Breast epithelium (tissue), 4 donors: ENCODE data around the gene UNC13C. TPM values are rescaled to one million over a fixed set of nuclear protein-coding genes. Genes with fewer than 3 reads are reported as not detected.

Experiments
- DNase-seq, 2 donors: peaks; one replicate each; pipeline ENCODE4 v3.0.0-alpha.2; 2019; ENCODE audit warnings: low spot score in 2 of 2
- H3K27ac ChIP-seq, 2 donors: fragments of 200-600 bp; sonication (generic) in 1 of 2; one replicate each; pipeline ENCODE4 v1.5.1; 2016 to 2019; ENCODE audit warnings: mild to moderate bottlenecking in 1 of 2
- H3K27me3 ChIP-seq, 2 donors: fragments of 200-600 bp; sonication (generic) in 1 of 2; one replicate each; pipeline versions ENCODE4 v1.5.1 to v1.6.0; 2017 to 2019; ENCODE audit warnings: control low read depth in 1 of 2, mild to moderate bottlenecking in 1 of 2
- H3K36me3 ChIP-seq: fragments of 200-600 bp; one replicate; pipeline ENCODE4 v1.5.1; 2019
- H3K4me1 ChIP-seq, 2 donors: fragments of 200-600 bp; sonication (generic); one replicate each; pipeline ENCODE4 v1.5.1; 2016 to 2019; ENCODE audit warnings: control low read depth in 1 of 2
- H3K4me3 ChIP-seq, 3 donors: fragments of 200-600 bp; sonication (generic); 1 replicate in 2 of 3; 2 replicates in 1 of 3; pipeline ENCODE4 v1.5.1; 2016 to 2019; ENCODE audit warnings: mild to moderate bottlenecking in 3 of 3, moderate library complexity in 2 of 3
- H3K9me3 ChIP-seq, 2 donors: fragments of 200-600 bp; sonication (generic) in 1 of 2; one replicate each; pipeline ENCODE4 v1.5.1; 2016 to 2019; ENCODE audit warnings: control low read depth in 1 of 2
- POLR2A ChIP-seq: fragments of 450-650 bp; IDR thresholded peaks from one replicate; pipeline ENCODE4 v1.6.1; 2016; ENCODE audit warnings: antibody characterized with exemption, mild to moderate bottlenecking, moderate library complexity
- POLR2AphosphoS5 ChIP-seq, 3 donors: sonication (generic); formaldehyde crosslinking; IDR thresholded peaks; one replicate each; pipeline ENCODE4 v1.6.1; 2017; ENCODE audit warnings: antibody characterized with exemption in 3 of 3
- intact Hi-C: fragments of 100-400 bp; cut with DNase I; formaldehyde crosslinking; loops from one replicate; pipeline ENCODE4 v1.15.1; 2023; ENCODE audit warnings: low total_unique reads
- total RNA-seq, 3 donors: library from RNA; depleted of rRNA; stranded (reverse); fragments of >200 nt; gene quantifications; one replicate each; pipeline ENCODE4 v1.1.0, GENCODE V29; 2016
- TF ChIP-seq, protein P1 (sequence below), 3 donors: fragments of 450-650 bp; IDR thresholded peaks; one replicate each; pipeline ENCODE4 v1.5.1; 2016 to 2017; ENCODE audit warnings: antibody characterized with exemption in 3 of 3, mild to moderate bottlenecking in 3 of 3, moderate library complexity in 3 of 3

Gene UNC13C
- total RNA-seq, 3 donors from 2014 or later, result 0.32 to 2.9 (median 0.88) TPM

DNA sequence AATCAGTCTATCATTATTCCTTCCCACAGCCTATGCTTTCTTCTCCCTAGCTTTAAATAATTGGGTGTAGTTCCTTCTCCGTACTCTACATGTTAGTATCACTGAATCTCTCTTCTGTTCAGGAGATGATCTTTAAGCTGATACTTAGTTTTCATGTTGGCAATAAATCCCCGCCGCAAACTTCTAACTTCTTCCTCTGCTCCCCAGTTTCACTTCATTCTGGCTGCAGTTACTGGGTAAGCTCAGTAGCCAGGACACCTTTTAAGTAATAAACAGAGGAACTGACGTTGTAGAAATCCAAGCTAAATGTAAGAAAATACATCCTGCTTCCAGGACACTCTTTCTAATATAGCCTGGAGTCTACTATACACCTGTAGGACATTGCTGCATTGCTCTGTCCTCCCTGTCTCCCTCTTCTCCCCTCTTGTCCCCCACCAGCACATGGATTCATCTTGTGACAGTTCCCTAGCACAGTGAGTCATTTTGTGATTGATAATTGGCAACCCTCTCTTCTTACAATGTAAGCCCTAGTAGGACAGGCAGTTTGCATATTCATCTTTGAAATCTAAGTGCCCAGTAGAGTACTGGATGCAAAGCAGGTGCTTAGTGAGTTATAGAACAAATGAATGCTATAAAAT is 598.2 kb downstream of the UNC13C start:
- no peak for DNase-seq
- TF ChIP-seq POLR2A (no peak), POLR2AphosphoS5 (IDR thresholded peaks at IDR 0.05) (no peak)
- TF ChIP-seq, protein P1, sequence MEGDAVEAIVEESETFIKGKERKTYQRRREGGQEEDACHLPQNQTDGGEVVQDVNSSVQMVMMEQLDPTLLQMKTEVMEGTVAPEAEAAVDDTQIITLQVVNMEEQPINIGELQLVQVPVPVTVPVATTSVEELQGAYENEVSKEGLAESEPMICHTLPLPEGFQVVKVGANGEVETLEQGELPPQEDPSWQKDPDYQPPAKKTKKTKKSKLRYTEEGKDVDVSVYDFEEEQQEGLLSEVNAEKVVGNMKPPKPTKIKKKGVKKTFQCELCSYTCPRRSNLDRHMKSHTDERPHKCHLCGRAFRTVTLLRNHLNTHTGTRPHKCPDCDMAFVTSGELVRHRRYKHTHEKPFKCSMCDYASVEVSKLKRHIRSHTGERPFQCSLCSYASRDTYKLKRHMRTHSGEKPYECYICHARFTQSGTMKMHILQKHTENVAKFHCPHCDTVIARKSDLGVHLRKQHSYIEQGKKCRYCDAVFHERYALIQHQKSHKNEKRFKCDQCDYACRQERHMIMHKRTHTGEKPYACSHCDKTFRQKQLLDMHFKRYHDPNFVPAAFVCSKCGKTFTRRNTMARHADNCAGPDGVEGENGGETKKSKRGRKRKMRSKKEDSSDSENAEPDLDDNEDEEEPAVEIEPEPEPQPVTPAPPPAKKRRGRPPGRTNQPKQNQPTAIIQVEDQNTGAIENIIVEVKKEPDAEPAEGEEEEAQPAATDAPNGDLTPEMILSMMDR (IDR thresholded peaks at IDR 0.05), result no peak
- no peaks in the 10 kb centered on the region for H3K27me3 ChIP-seq

DNA sequence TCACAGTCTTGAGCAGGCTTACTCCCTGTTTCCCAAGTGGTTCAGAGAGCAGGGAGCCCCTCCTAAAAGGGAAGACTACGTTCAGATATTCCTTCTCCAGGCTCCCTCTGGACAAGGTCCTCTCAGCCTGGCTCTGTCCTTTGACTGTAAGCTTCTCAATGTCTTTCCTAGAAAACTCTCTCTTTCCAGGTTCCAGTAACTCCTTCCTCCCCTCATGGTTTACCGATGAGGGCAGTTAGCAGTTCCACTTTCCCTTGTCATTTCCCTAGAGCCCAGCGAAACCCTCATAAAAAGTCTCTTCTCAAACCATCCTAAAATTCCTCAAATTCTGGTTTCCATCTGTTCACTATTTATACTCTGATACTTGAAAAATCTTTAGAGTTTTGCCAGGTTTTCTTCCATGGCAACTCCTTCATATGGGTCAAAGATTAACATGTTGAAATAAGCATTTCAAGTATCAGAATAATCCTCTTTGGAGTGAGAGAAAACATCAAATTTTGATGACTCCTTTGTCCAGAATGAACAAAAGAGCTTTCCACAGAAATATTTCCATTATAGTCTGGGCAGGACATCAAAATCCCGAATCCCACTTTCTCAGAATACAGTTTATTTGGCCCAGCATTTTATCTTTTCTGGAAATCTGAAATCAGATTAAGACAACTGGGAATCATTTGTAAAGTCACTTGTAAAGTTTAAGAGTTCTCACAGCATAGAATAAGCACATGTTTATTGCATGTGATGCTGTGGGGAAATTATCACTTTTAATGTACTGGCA is 599.4 kb downstream of the UNC13C start:
- intact Hi-C loops, result no loop called here
- Histone ChIP-seq H3K4me1 (no peaks in the 10 kb centered on the region), H3K27ac (no peak overlapping the region), H3K9me3 (no peaks in the 10 kb centered on the region), H3K4me3 (no peak overlapping the region), H3K36me3 (no peaks in the 10 kb centered on the region), H3K27me3 (no peaks in the 10 kb centered on the region)
- DNase-seq, result no peak
- TF ChIP-seq POLR2AphosphoS5 (IDR thresholded peaks at IDR 0.05) (no peak), POLR2A (no peak)
- TF ChIP-seq, protein P1 (IDR thresholded peaks at IDR 0.05), result no peak

More for the DNA sequence above, 598.2 kb downstream of the UNC13C start:
- Histone ChIP-seq H3K4me3 (no peak overlapping the region), H3K9me3 (no peaks in the 10 kb centered on the region), H3K36me3 (no peaks in the 10 kb centered on the region), H3K27ac (no peak overlapping the region), H3K4me1 (no peaks in the 10 kb centered on the region)
- intact Hi-C loops, result no loop called here

GRCh38 chr15:54579855-54580254 is 601.6 kb downstream of the UNC13C start:
- intact Hi-C loops, result no loop called here
- DNase-seq, result no peak
- Histone ChIP-seq H3K9me3 (no peaks in the 10 kb centered on the region), H3K36me3 (no peaks in the 10 kb centered on the region), H3K27ac (no peak overlapping the region), H3K4me1 (no peaks in the 10 kb centered on the region), H3K27me3 (no peaks in the 10 kb centered on the region), H3K4me3 (no peak overlapping the region)
- TF ChIP-seq, protein P1 (IDR thresholded peaks at IDR 0.05), result no peak
- no peak for TF ChIP-seq POLR2AphosphoS5 (IDR thresholded peaks at IDR 0.05)
- no peak for TF ChIP-seq POLR2A

- no peaks in the 10 kb centered on the region for H3K4me1 ChIP-seq
- H3K27me3 ChIP-seq, result no peaks in the 10 kb centered on the region
- intact Hi-C loops, result no loop called here
- no peaks in the 10 kb centered on the region for H3K9me3 ChIP-seq
- no peak overlapping the region for H3K4me3 ChIP-seq
- H3K27ac ChIP-seq, result no peak overlapping the region
- TF ChIP-seq, protein P1 (IDR thresholded peaks at IDR 0.05), result no peak
- TF ChIP-seq POLR2AphosphoS5 (IDR thresholded peaks at IDR 0.05) (no peak), POLR2A (no peak)
- DNase-seq, result no peak
- H3K36me3 ChIP-seq, result no peaks in the 10 kb centered on the region
Measured at GRCh38 chr15:54580643-54581042, 602.4 kb downstream of the UNC13C start.
